Measurements from ENCODE around the gene PPP1R12A.

The PPP1R12A gene

GRCh38 chr12:79732638-79733037, 202.3 kb downstream of the PPP1R12A start:
- no peak for TF ChIP-seq CTCF (IDR thresholded peaks at IDR 0.05)

GRCh38 chr12:79725987-79726386, 208.9 kb downstream of the PPP1R12A start:
- TF ChIP-seq CTCF (IDR thresholded peaks at IDR 0.05), result no peak
